Body of pancreas (tissue), 4 donors: Measurements from ENCODE around the gene SLC5A2.

Source experiments
- CTCF ChIP-seq, 7 experiments: fragments of 450-650 bp in 4 of 7; fragments of 200-600 bp in 3 of 7; sonication (generic) in 3 of 7; IDR thresholded peaks; one replicate each; pipeline ENCODE4 v1.5.1; 2016 to 2019; ENCODE audit warnings: antibody characterized with exemption in 7 of 7
- POLR2A ChIP-seq, 3 donors: fragments of 450-650 bp; IDR thresholded peaks; one replicate each; pipeline ENCODE4 v1.6.1; 2016; ENCODE audit warnings: antibody characterized with exemption in 3 of 3, mild to moderate bottlenecking in 2 of 3

GRCh38 chr16:31461201-31461920 is 21.6 kb upstream of the SLC5A2 start:
- no peak for TF ChIP-seq CTCF (IDR thresholded peaks at IDR 0.05)
- TF ChIP-seq POLR2A (IDR thresholded peaks at IDR 0.05), result no peak
